ENCODE results near the gene CYSRT1. TPM values are rescaled to one million over a fixed set of nuclear protein-coding genes. Genes with fewer than 3 reads are reported as not detected.

CYSRT1 gene
- total RNA-seq, 2 experiments from 2014 or later: 1.7 to 2.9 TPM

DNA sequence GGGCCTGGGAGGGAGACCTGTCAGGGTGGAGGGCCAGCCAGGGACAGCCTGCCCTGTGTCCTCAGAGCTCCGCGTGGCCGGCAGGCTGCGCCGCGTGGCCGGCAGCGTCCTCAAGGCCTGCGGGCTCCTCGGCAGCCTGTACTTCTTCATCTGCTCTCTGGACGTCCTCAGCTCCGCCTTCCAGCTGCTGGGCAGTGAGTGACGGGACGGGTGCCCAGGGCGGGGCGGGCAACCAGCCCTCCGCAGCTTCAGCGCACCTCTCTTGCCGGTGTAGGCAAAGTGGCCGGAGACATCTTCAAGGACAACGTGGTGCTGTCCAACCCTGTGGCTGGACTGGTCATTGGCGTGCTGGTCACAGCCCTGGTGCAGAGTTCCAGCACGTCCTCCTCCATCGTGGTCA, 7.5 kb downstream of the CYSRT1 start:
- H4K20me1 ChIP-seq (ENCODE audit: insufficient read depth, low read length): no peaks in the 10 kb centered on the region
- no peak overlapping the region for H2AFZ ChIP-seq (ENCODE audit: low read length)
- H3K79me2 ChIP-seq (ENCODE audit: insufficient read depth, low read depth, low read length): no peaks in the 10 kb centered on the region
- H3K27ac ChIP-seq (ENCODE audit: low read depth, low read length, poor library complexity, severe bottlenecking): no peak overlapping the region
- intact Hi-C loops (cut with micrococcal nuclease; ENCODE audit: unreplicated experiment): no loop called here
- no peaks in the 10 kb centered on the region for H3K36me3 ChIP-seq (ENCODE audit: insufficient read depth, low read length)
- TF ChIP-seq EZH2phosphoT487 (IDR thresholded peaks at IDR 0.05; ENCODE audit: borderline replicate concordance, low read depth, low read length): no peak
- TF ChIP-seq, protein P1, sequence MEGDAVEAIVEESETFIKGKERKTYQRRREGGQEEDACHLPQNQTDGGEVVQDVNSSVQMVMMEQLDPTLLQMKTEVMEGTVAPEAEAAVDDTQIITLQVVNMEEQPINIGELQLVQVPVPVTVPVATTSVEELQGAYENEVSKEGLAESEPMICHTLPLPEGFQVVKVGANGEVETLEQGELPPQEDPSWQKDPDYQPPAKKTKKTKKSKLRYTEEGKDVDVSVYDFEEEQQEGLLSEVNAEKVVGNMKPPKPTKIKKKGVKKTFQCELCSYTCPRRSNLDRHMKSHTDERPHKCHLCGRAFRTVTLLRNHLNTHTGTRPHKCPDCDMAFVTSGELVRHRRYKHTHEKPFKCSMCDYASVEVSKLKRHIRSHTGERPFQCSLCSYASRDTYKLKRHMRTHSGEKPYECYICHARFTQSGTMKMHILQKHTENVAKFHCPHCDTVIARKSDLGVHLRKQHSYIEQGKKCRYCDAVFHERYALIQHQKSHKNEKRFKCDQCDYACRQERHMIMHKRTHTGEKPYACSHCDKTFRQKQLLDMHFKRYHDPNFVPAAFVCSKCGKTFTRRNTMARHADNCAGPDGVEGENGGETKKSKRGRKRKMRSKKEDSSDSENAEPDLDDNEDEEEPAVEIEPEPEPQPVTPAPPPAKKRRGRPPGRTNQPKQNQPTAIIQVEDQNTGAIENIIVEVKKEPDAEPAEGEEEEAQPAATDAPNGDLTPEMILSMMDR (conservative IDR thresholded peaks at IDR 0.05; ENCODE audit: low read length): no peak
- no peaks in the 10 kb centered on the region for H3K9me2 ChIP-seq (ENCODE audit: insufficient read depth, low read length)
- H3K4me3 ChIP-seq (ENCODE audit: low read depth, low read length, poor library complexity, severe bottlenecking): no peak overlapping the region
- no peak overlapping the region for H3K4me2 ChIP-seq (ENCODE audit: low read length)
- CTCF ChIA-PET (ENCODE audit: unreplicated experiment): no interaction called here
- H3K9me3 ChIP-seq (ENCODE audit: low read length): no peaks in the 10 kb centered on the region
- DNase-seq (ENCODE audit: low spot score): no peak
- POLR2A ChIA-PET: no interaction called here
- peaks cover 32% of the 10 kb centered on the region for H3K4me1 ChIP-seq (ENCODE audit: insufficient read depth, low read length, poor library complexity, severe bottlenecking)
- no TSS peak for BruUV-seq (replicated peaks)

DNA sequence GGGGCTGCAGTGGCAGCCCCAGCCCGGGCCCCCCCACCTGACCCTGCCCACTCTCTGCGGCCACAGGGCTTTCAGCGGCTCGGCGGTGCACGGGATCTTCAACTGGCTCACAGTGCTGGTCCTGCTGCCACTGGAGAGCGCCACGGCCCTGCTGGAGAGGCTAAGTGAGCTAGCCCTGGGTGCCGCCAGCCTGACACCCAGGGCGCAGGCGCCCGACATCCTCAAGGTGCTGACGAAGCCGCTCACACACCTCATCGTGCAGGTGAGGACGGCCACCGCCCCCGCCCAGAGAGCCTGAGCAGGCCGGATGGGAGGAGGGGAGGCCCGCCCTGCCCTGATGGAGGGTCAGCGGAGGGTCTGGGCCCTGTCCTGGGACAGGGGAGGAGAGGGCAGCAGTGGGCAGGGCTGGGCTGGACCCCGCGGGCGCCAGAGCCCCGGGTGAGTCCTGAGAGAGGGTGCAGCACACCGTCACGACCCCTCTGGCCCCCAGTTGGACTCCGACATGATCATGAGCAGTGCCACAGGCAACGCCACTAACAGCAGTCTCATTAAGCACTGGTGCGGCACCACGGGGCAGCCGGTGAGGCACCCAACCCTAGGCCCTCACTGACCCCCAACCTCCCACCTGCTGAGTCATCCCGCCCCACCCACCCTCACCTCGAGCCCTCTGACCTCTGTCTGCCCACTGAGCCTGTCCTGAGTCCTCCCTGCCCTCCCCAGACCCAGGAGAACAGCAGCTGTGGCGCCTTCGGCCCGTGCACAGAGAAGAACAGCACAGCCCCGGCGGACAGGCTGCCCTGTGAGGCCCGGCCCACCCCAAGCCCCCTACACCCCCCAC, 8.4 kb downstream of the CYSRT1 start:
- no peak overlapping the region for H3K27ac ChIP-seq (ENCODE audit: low read depth, low read length, poor library complexity, severe bottlenecking)
- DNase-seq (ENCODE audit: low spot score): no peak
- no peaks in the 10 kb centered on the region; the same call in 1 of the 2 replicates for H3K36me3 ChIP-seq (ENCODE audit: insufficient read depth, low read length)
- no peak overlapping the region for H3K4me2 ChIP-seq (ENCODE audit: low read length)
- H2AFZ ChIP-seq (ENCODE audit: low read length): no peak overlapping the region
- intact Hi-C loops (cut with micrococcal nuclease; ENCODE audit: unreplicated experiment): no loop called here
- BruUV-seq (replicated peaks): no TSS peak
- CTCF ChIA-PET (ENCODE audit: unreplicated experiment): no interaction called here
- TF ChIP-seq EZH2phosphoT487 (IDR thresholded peaks at IDR 0.05; ENCODE audit: borderline replicate concordance, low read depth, low read length): no peak
- TF ChIP-seq, protein P1 (conservative IDR thresholded peaks at IDR 0.05; ENCODE audit: low read length): no peak
- no peak overlapping the region for H3K4me3 ChIP-seq (ENCODE audit: low read depth, low read length, poor library complexity, severe bottlenecking)
- H4K20me1 ChIP-seq (ENCODE audit: insufficient read depth, low read length): no peaks in the 10 kb centered on the region
- peaks cover 41% of the 10 kb centered on the region for H3K4me1 ChIP-seq (ENCODE audit: insufficient read depth, low read length, poor library complexity, severe bottlenecking)
- 0 out of 2 replicates have a peak, but pooled peaks cover 2% of the 10 kb centered on the region for H3K79me2 ChIP-seq (ENCODE audit: insufficient read depth, low read depth, low read length)
- POLR2A ChIA-PET: no interaction called here
- H3K9me3 ChIP-seq (ENCODE audit: low read length): no peaks in the 10 kb centered on the region
- no peaks in the 10 kb centered on the region for H3K9me2 ChIP-seq (ENCODE audit: insufficient read depth, low read length)

DNA sequence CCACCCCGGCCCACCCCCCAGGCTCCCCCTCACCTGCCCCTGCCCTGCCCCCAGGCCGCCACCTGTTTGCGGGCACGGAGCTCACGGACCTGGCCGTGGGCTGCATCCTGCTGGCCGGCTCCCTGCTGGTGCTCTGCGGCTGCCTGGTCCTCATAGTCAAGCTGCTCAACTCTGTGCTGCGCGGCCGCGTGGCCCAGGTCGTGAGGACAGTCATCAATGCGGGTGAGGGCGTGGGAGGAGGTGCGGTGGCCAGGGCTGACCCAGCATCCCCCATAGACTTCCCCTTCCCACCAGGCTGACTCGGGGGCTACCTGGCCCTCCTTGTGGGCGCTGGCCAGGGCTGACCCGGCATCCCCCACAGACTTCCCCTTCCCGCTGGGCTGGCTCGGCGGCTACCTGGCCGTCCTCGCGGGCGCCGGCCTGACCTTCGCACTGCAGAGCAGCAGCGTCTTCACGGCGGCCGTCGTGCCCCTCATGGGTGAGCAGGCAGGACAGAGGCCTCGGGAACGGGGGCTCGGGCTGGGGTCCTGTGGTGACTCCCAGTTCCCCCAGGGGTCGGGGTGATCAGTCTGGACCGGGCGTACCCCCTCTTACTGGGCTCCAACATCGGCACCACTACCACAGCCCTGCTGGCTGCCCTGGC, 9.2 kb downstream of the CYSRT1 start:
- POLR2A ChIA-PET: no interaction called here
- CTCF ChIA-PET (ENCODE audit: unreplicated experiment): no interaction called here
- no peak overlapping the region for H3K4me3 ChIP-seq (ENCODE audit: low read depth, low read length, poor library complexity, severe bottlenecking)

More for the DNA sequence above, 9.2 kb downstream of the CYSRT1 start:
- H3K79me2 ChIP-seq (ENCODE audit: insufficient read depth, low read depth, low read length): peaks cover 10% of the 10 kb centered on the region; the same call in 1 of the 2 replicates
- H3K9me3 ChIP-seq (ENCODE audit: low read length): no peaks in the 10 kb centered on the region
- H3K9me2 ChIP-seq (ENCODE audit: insufficient read depth, low read length): no peaks in the 10 kb centered on the region
- TF ChIP-seq, protein P1 (conservative IDR thresholded peaks at IDR 0.05; ENCODE audit: low read length): no peak
- TF ChIP-seq EZH2phosphoT487 (IDR thresholded peaks at IDR 0.05; ENCODE audit: borderline replicate concordance, low read depth, low read length): no peak
- H3K4me1 ChIP-seq (ENCODE audit: insufficient read depth, low read length, poor library complexity, severe bottlenecking): peaks cover 49% of the 10 kb centered on the region
- no peak overlapping the region for H2AFZ ChIP-seq (ENCODE audit: low read length)
- no peak for DNase-seq (ENCODE audit: low spot score)
- H3K27ac ChIP-seq (ENCODE audit: low read depth, low read length, poor library complexity, severe bottlenecking): no peak overlapping the region
- no TSS peak for BruUV-seq (replicated peaks)
- H3K4me2 ChIP-seq (ENCODE audit: low read length): peak overlapping the region; percentile 75; the same call in 1 of the 2 replicates
- no peaks in the 10 kb centered on the region; the same call in 1 of the 2 replicates for H3K36me3 ChIP-seq (ENCODE audit: insufficient read depth, low read length)
- intact Hi-C loops (cut with micrococcal nuclease; ENCODE audit: unreplicated experiment): no loop called here
- no peaks in the 10 kb centered on the region for H4K20me1 ChIP-seq (ENCODE audit: insufficient read depth, low read length)

Measured in OCI-LY7 (cell line).